Endothelial cell (in vitro differentiated cells): ENCODE measurements around the gene ANXA11. TPM values are rescaled to one million over a fixed set of nuclear protein-coding genes. Genes with fewer than 3 reads are reported as not detected.

Experiments used
- DNase-seq: peaks from one replicate; pipeline ENCODE4 v3.0.0; 2021; ENCODE audit warnings: low spot score
- H3K27ac Mint-ChIP-seq: one replicate; pipeline ENCODE4 v1.8.0; 2021; ENCODE audit warnings: mixed read lengths, inconsistent platforms; ENCODE audit not compliant: unreplicated experiment
- H3K27me3 Mint-ChIP-seq: one replicate; pipeline ENCODE4 v1.8.0; 2021; ENCODE audit warnings: mild to moderate bottlenecking, moderate library complexity, mixed read lengths, inconsistent platforms; ENCODE audit not compliant: unreplicated experiment
- H3K36me3 Mint-ChIP-seq: one replicate; pipeline ENCODE4 v1.8.0; 2021; ENCODE audit warnings: mild to moderate bottlenecking, low read depth, mixed read lengths, inconsistent platforms; ENCODE audit not compliant: unreplicated experiment
- H3K4me1 Mint-ChIP-seq: one replicate; pipeline ENCODE4 v1.8.0; 2021; ENCODE audit warnings: mild to moderate bottlenecking, mixed read lengths, inconsistent platforms; ENCODE audit not compliant: unreplicated experiment
- H3K4me3 Mint-ChIP-seq: one replicate; pipeline ENCODE4 v1.8.0; 2021; ENCODE audit warnings: mild to moderate bottlenecking, mixed read lengths, inconsistent platforms; ENCODE audit not compliant: unreplicated experiment
- H3K9me3 Mint-ChIP-seq: one replicate; pipeline ENCODE4 v1.8.0; 2021; ENCODE audit warnings: mixed read lengths, inconsistent platforms; ENCODE audit not compliant: unreplicated experiment
- total RNA-seq: library from RNA; stranded (reverse); fragmentation: NEBNext Ultra II Directional; extraction: Animal tissue kit (Norgen Biotek cat#: 25700); gene quantifications from one replicate; pipeline ENCODE4 v1.2.1, GENCODE V29; 2021; ENCODE audit not compliant: unreplicated experiment
- TF ChIP-seq, protein P1 (sequence below): fragments of 200-600 bp; sonication (generic); IDR thresholded peaks from one replicate; pipeline ENCODE4 v1.5.0; 2021; ENCODE audit warnings: antibody characterized with exemption; ENCODE audit not compliant: unreplicated experiment

The ANXA11 gene
- total RNA-seq, 1 donor from 2014 or later, result 133 TPM

GRCh38 chr10:80131499-80131901 is 73.8 kb downstream of the ANXA11 start:
- peaks cover 1% of the 10 kb centered on the region for H3K27me3 Mint-ChIP-seq
- no peak overlapping the region for H3K27ac Mint-ChIP-seq
- no peaks in the 10 kb centered on the region for H3K9me3 Mint-ChIP-seq
- no peaks in the 10 kb centered on the region for H3K36me3 Mint-ChIP-seq
- H3K4me3 Mint-ChIP-seq, result no peak overlapping the region
- no peak for DNase-seq
- H3K4me1 Mint-ChIP-seq, result no peaks in the 10 kb centered on the region
- TF ChIP-seq, protein P1, sequence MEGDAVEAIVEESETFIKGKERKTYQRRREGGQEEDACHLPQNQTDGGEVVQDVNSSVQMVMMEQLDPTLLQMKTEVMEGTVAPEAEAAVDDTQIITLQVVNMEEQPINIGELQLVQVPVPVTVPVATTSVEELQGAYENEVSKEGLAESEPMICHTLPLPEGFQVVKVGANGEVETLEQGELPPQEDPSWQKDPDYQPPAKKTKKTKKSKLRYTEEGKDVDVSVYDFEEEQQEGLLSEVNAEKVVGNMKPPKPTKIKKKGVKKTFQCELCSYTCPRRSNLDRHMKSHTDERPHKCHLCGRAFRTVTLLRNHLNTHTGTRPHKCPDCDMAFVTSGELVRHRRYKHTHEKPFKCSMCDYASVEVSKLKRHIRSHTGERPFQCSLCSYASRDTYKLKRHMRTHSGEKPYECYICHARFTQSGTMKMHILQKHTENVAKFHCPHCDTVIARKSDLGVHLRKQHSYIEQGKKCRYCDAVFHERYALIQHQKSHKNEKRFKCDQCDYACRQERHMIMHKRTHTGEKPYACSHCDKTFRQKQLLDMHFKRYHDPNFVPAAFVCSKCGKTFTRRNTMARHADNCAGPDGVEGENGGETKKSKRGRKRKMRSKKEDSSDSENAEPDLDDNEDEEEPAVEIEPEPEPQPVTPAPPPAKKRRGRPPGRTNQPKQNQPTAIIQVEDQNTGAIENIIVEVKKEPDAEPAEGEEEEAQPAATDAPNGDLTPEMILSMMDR, result no peak

DNA sequence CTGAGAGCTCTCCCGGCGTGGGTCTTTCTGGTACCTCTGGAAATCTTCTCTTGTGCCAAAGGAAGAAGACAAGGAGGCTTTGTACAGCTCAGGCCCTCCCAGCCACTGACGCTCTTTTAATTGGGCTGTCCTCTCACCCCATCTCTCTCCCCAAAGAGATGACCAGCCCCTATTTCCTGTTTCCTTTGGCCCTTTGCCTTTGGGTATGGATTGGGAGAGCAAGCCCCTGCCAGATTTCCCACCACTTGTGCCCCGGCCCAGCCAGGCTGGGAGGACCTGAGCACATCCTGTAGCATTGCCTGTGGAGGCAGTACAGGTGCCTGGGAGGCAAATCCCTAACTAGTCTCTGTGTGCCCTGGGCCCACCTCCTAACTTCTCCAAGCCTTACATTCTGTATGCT is 78.5 kb downstream of the ANXA11 start:
- Mint-ChIP-seq H3K4me1 (no peaks in the 10 kb centered on the region), H3K27ac (no peak overlapping the region), H3K9me3 (no peaks in the 10 kb centered on the region), H3K36me3 (no peaks in the 10 kb centered on the region), H3K27me3 (peaks cover 2% of the 10 kb centered on the region), H3K4me3 (no peak overlapping the region)
- DNase-seq, result no peak
- TF ChIP-seq, protein P1, result no peak

DNA sequence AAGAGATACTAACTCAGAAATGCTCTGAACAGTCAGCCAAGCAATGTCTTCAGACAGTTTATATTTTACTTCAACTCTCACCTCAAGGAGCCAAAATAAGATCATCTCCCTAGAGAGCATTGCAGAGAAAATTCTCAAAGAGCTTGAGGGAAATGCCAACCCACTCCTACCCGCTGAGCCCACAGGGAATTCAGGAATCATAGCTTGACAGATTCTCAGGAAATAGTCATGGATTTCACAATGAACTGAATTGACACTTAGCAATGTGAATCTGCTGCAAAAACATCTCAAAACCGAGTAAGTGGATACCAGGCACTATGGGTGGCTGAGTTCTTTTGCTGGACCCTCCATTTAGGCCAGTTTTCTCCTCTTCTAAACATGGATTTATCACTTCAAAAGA is 82.6 kb downstream of the ANXA11 start:
- no peak overlapping the region for H3K4me3 Mint-ChIP-seq
- no peaks in the 10 kb centered on the region for H3K4me1 Mint-ChIP-seq
- peaks cover 2% of the 10 kb centered on the region for H3K27me3 Mint-ChIP-seq
- no peak overlapping the region for H3K27ac Mint-ChIP-seq
- DNase-seq, result no peak
- H3K9me3 Mint-ChIP-seq, result no peaks in the 10 kb centered on the region
- no peaks in the 10 kb centered on the region for H3K36me3 Mint-ChIP-seq
- TF ChIP-seq, protein P1, result no peak

- Mint-ChIP-seq H3K9me3 (no peaks in the 10 kb centered on the region), H3K27me3 (peaks cover 2% of the 10 kb centered on the region), H3K4me1 (no peaks in the 10 kb centered on the region), H3K36me3 (no peaks in the 10 kb centered on the region), H3K4me3 (no peak overlapping the region), H3K27ac (no peak overlapping the region)
- TF ChIP-seq, protein P1, result no peak
- DNase-seq, result no peak
Measured at GRCh38 chr10:80122110-80122710, 83.1 kb downstream of the ANXA11 start.

DNA sequence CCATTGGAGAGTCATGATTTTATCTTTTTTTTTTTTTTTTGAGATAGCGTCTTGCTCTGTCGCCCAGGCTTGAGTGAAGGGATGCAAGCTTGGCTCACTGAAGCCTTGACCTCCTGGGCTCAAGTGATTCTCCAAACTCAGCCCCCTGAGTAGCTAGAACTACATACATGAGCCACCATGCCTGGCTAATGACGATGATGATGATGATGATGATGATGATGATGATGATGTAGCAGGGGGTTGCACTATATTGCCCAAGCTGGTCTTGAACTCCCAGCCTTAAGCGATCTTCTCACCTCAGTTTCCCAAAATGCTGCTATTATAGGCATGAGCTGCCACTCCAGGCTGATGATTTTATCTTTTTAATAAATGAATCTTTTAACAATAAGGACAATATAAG is 86.7 kb downstream of the ANXA11 start:
- H3K36me3 Mint-ChIP-seq, result no peaks in the 10 kb centered on the region
- H3K27ac Mint-ChIP-seq, result no peak overlapping the region
- no peak overlapping the region for H3K4me3 Mint-ChIP-seq
- H3K9me3 Mint-ChIP-seq, result no peaks in the 10 kb centered on the region
- no peak for DNase-seq
- no peaks in the 10 kb centered on the region for H3K4me1 Mint-ChIP-seq
- TF ChIP-seq, protein P1, result no peak
- peaks cover 2% of the 10 kb centered on the region for H3K27me3 Mint-ChIP-seq
